ENCODE measurements around the gene SMU1. TPM values are rescaled to one million over a fixed set of nuclear protein-coding genes. Genes with fewer than 3 reads are reported as not detected.

SMU1 gene
- total RNA-seq: 28.8 TPM in 2 replicates

- H3K4me3 Mint-ChIP-seq: peak within 1 kb of the TSS; percentile 99
- peaks cover 2% of the 10 kb centered on the region for H3K27me3 Mint-ChIP-seq (ENCODE audit: insufficient read depth)
- H3K9me3 Mint-ChIP-seq: no peaks in the 10 kb centered on the region
- intact Hi-C loops (cut with micrococcal nuclease): loop anchor here (1.0 to 5.0 kb wide), 9 partner anchors 32 to 504 kb away; partner anchors contain the start of genes APTX, B4GALT1, BAG1 and DNAJA1
- H3K36me3 Mint-ChIP-seq (ENCODE audit: low read depth): peaks cover 20% of the 10 kb centered on the region
- peaks cover 39% of the 10 kb centered on the region for H3K4me1 Mint-ChIP-seq (ENCODE audit: low read depth)
- H3K27ac Mint-ChIP-seq: peak within 1 kb of the TSS; percentile 96
- peak; percentile 96 for DNase-seq (ENCODE audit: low spot score)
Observed at GRCh38 chr9:33076046-33077004, at the start of gene SMU1. Gene SMU1 (minus strand): TSS chr9:33076674. CDS start chr9:33076608, 66 bp downstream.

- H3K4me1 Mint-ChIP-seq (ENCODE audit: low read depth): peaks cover 19% of the 10 kb centered on the region
- H3K27me3 Mint-ChIP-seq (ENCODE audit: insufficient read depth): no peaks in the 10 kb centered on the region
- DNase-seq (ENCODE audit: low spot score): no peak
- no peaks in the 10 kb centered on the region for H3K9me3 Mint-ChIP-seq
- no peak overlapping the region for H3K27ac Mint-ChIP-seq
- H3K36me3 Mint-ChIP-seq (ENCODE audit: low read depth): peaks cover 51% of the 10 kb centered on the region
- intact Hi-C loops (cut with micrococcal nuclease): no loop called here
- no peak overlapping the region for H3K4me3 Mint-ChIP-seq
Observed at GRCh38 chr9:33125461-33125860, 49.0 kb upstream of the SMU1 start.

GRCh38 chr9:33124751-33125381 is 48.4 kb upstream of the SMU1 start:
- Mint-ChIP-seq H3K4me3 (no peak overlapping the region), H3K4me1 (ENCODE audit: low read depth) (peaks cover 16% of the 10 kb centered on the region), H3K9me3 (no peaks in the 10 kb centered on the region), H3K27me3 (ENCODE audit: insufficient read depth) (no peaks in the 10 kb centered on the region), H3K36me3 (ENCODE audit: low read depth) (peaks cover 51% of the 10 kb centered on the region), H3K27ac (no peak overlapping the region)
- no peak for DNase-seq (ENCODE audit: low spot score)
- intact Hi-C loops (cut with micrococcal nuclease): no loop called here

GRCh38 chr9:33124046-33124445 is 47.6 kb upstream of the SMU1 start:
- Mint-ChIP-seq H3K27ac (no peak overlapping the region), H3K36me3 (ENCODE audit: low read depth) (peaks cover 45% of the 10 kb centered on the region)

GRCh38 chr9:33123407-33124031 is 47.0 kb upstream of the SMU1 start:
- no peak for DNase-seq (ENCODE audit: low spot score)
- H3K27me3 Mint-ChIP-seq (ENCODE audit: insufficient read depth): no peaks in the 10 kb centered on the region
- H3K36me3 Mint-ChIP-seq (ENCODE audit: low read depth): peaks cover 44% of the 10 kb centered on the region
- no peak overlapping the region for H3K27ac Mint-ChIP-seq
- H3K9me3 Mint-ChIP-seq: no peaks in the 10 kb centered on the region
- no peak overlapping the region for H3K4me3 Mint-ChIP-seq
- H3K4me1 Mint-ChIP-seq (ENCODE audit: low read depth): peaks cover 16% of the 10 kb centered on the region
- intact Hi-C loops (cut with micrococcal nuclease): no loop called here

More at GRCh38 chr9:33124046-33124445, 47.6 kb upstream of the SMU1 start:
- Mint-ChIP-seq H3K4me1 (ENCODE audit: low read depth) (peaks cover 16% of the 10 kb centered on the region), H3K4me3 (no peak overlapping the region), H3K9me3 (no peaks in the 10 kb centered on the region), H3K27me3 (ENCODE audit: insufficient read depth) (no peaks in the 10 kb centered on the region)
- no peak for DNase-seq (ENCODE audit: low spot score)
- intact Hi-C loops (cut with micrococcal nuclease): no loop called here

GRCh38 chr9:33120620-33121019 is 44.1 kb upstream of the SMU1 start:
- intact Hi-C loops (cut with micrococcal nuclease): no loop called here
- no peak overlapping the region for H3K27ac Mint-ChIP-seq
- DNase-seq (ENCODE audit: low spot score): no peak
- no peak overlapping the region for H3K4me3 Mint-ChIP-seq
- peaks cover 35% of the 10 kb centered on the region for H3K36me3 Mint-ChIP-seq (ENCODE audit: low read depth)
- no peaks in the 10 kb centered on the region for H3K9me3 Mint-ChIP-seq
- H3K4me1 Mint-ChIP-seq (ENCODE audit: low read depth): peaks cover 25% of the 10 kb centered on the region
- H3K27me3 Mint-ChIP-seq (ENCODE audit: insufficient read depth): no peaks in the 10 kb centered on the region

- no peaks in the 10 kb centered on the region for H3K27me3 Mint-ChIP-seq (ENCODE audit: insufficient read depth)
- no peaks in the 10 kb centered on the region for H3K9me3 Mint-ChIP-seq
- no peak overlapping the region for H3K4me3 Mint-ChIP-seq
- intact Hi-C loops (cut with micrococcal nuclease): no loop called here
- peaks cover 39% of the 10 kb centered on the region for H3K36me3 Mint-ChIP-seq (ENCODE audit: low read depth)
- peaks cover 28% of the 10 kb centered on the region for H3K4me1 Mint-ChIP-seq (ENCODE audit: low read depth)
- H3K27ac Mint-ChIP-seq: no peak overlapping the region
- no peak for DNase-seq (ENCODE audit: low spot score)
Observed at GRCh38 chr9:33117796-33118195, 41.3 kb upstream of the SMU1 start.

- H3K27ac Mint-ChIP-seq: peak overlapping the region; percentile 40
Observed at GRCh38 chr9:33117306-33117705, 40.8 kb upstream of the SMU1 start.

GRCh38 chr9:33116860-33117259 is 40.4 kb upstream of the SMU1 start:
- Mint-ChIP-seq H3K9me3 (no peaks in the 10 kb centered on the region), H3K36me3 (ENCODE audit: low read depth) (peaks cover 44% of the 10 kb centered on the region), H3K27ac (peak overlapping the region; percentile 63), H3K4me3 (peak overlapping the region; percentile 32), H3K27me3 (ENCODE audit: insufficient read depth) (no peaks in the 10 kb centered on the region), H3K4me1 (ENCODE audit: low read depth) (peaks cover 28% of the 10 kb centered on the region)
- no peak for DNase-seq (ENCODE audit: low spot score)
- intact Hi-C loops (cut with micrococcal nuclease): no loop called here

More at GRCh38 chr9:33117306-33117705, 40.8 kb upstream of the SMU1 start:
- Mint-ChIP-seq H3K36me3 (ENCODE audit: low read depth) (peaks cover 44% of the 10 kb centered on the region), H3K9me3 (no peaks in the 10 kb centered on the region), H3K27me3 (ENCODE audit: insufficient read depth) (no peaks in the 10 kb centered on the region), H3K4me1 (ENCODE audit: low read depth) (peaks cover 28% of the 10 kb centered on the region), H3K4me3 (peak overlapping the region; percentile 32)
- intact Hi-C loops (cut with micrococcal nuclease): no loop called here
- DNase-seq (ENCODE audit: low spot score): no peak

GRCh38 chr9:33114746-33115145 is 38.3 kb upstream of the SMU1 start:
- no peak overlapping the region for H3K4me3 Mint-ChIP-seq
- intact Hi-C loops (cut with micrococcal nuclease): no loop called here

GRCh38 chr9:33113799-33114547 is 37.5 kb upstream of the SMU1 start:
- H3K4me3 Mint-ChIP-seq: no peak overlapping the region
- no peak for DNase-seq (ENCODE audit: low spot score)
- H3K9me3 Mint-ChIP-seq: no peaks in the 10 kb centered on the region
- peaks cover 33% of the 10 kb centered on the region for H3K4me1 Mint-ChIP-seq (ENCODE audit: low read depth)
- intact Hi-C loops (cut with micrococcal nuclease): no loop called here
- peak overlapping the region; percentile 32 for H3K27ac Mint-ChIP-seq
- H3K36me3 Mint-ChIP-seq (ENCODE audit: low read depth): peaks cover 45% of the 10 kb centered on the region
- H3K27me3 Mint-ChIP-seq (ENCODE audit: insufficient read depth): no peaks in the 10 kb centered on the region

More at GRCh38 chr9:33114746-33115145, 38.3 kb upstream of the SMU1 start:
- no peak overlapping the region for H3K27ac Mint-ChIP-seq
- H3K27me3 Mint-ChIP-seq (ENCODE audit: insufficient read depth): no peaks in the 10 kb centered on the region
- H3K9me3 Mint-ChIP-seq: no peaks in the 10 kb centered on the region
- peaks cover 29% of the 10 kb centered on the region for H3K4me1 Mint-ChIP-seq (ENCODE audit: low read depth)
- DNase-seq (ENCODE audit: low spot score): no peak
- peaks cover 44% of the 10 kb centered on the region for H3K36me3 Mint-ChIP-seq (ENCODE audit: low read depth)

- Mint-ChIP-seq H3K9me3 (no peaks in the 10 kb centered on the region), H3K4me3 (no peak overlapping the region), H3K4me1 (ENCODE audit: low read depth) (peaks cover 21% of the 10 kb centered on the region), H3K27ac (no peak overlapping the region), H3K36me3 (ENCODE audit: low read depth) (peaks cover 36% of the 10 kb centered on the region), H3K27me3 (ENCODE audit: insufficient read depth) (no peaks in the 10 kb centered on the region)
- intact Hi-C loops (cut with micrococcal nuclease): no loop called here
- no peak for DNase-seq (ENCODE audit: low spot score)
Observed at GRCh38 chr9:33112094-33112493, 35.6 kb upstream of the SMU1 start.

All from activated T-helper 1 cell treated with anti-CD3 and anti-CD28 coated beads, Interleukin-12 subunit alpha, Interleukin-12 subunit beta, Interleukin-2, Interleukin-4 antibody, amounts not matched to agents 30 ng/mL and 10 ng/mL and 1 ng/mL, durations not matched to agents 14 hours and 24 hours and 36 hours (primary cell).